ENCODE data around the gene TNRC6A.
"Not testable (repeated sequence)": the region's sequence is repeated elsewhere in the genome, so short reads cannot be mapped to it uniquely, and the experiment has no call there.

The TNRC6A gene

GRCh38 chr16:24855678-24856077, 126.2 kb downstream of the TNRC6A start:
- no peak overlapping the region for H3K4me3 ChIP-seq (ENCODE audit: low read length)
- no peak for TF ChIP-seq CTCF (conservative IDR thresholded peaks at IDR 0.05; ENCODE audit: low read length)

GRCh38 chr16:24856871-24857270, 127.4 kb downstream of the TNRC6A start:
- not testable (repeated sequence) for DNase-seq (ENCODE audit: low read depth); H3K4me3 ChIP-seq (ENCODE audit: low read length)

More at GRCh38 chr16:24855678-24856077, 126.2 kb downstream of the TNRC6A start:
- no peak for DNase-seq (ENCODE audit: low read depth)

GRCh38 chr16:24858219-24859041, 129.0 kb downstream of the TNRC6A start:
- H3K4me3 ChIP-seq (ENCODE audit: low read length) = no peak overlapping the region
- DNase-seq (ENCODE audit: low read depth) = peak; percentile 37
- TF ChIP-seq CTCF (conservative IDR thresholded peaks at IDR 0.05; ENCODE audit: low read length) = no peak

GRCh38 chr16:24861461-24861860, 132.0 kb downstream of the TNRC6A start:
- no peak for TF ChIP-seq CTCF (conservative IDR thresholded peaks at IDR 0.05; ENCODE audit: low read length)
- H3K4me3 ChIP-seq (ENCODE audit: low read length) = no peak overlapping the region

GRCh38 chr16:24863582-24864437, 134.4 kb downstream of the TNRC6A start:
- no peak for TF ChIP-seq CTCF (conservative IDR thresholded peaks at IDR 0.05; ENCODE audit: low read length)
- no peak overlapping the region for H3K4me3 ChIP-seq (ENCODE audit: low read length)
- no peak for DNase-seq (ENCODE audit: low read depth)

More at GRCh38 chr16:24861461-24861860, 132.0 kb downstream of the TNRC6A start:
- DNase-seq (ENCODE audit: low read depth) = no peak

- DNase-seq (ENCODE audit: low read depth) = no peak
- no peak for TF ChIP-seq CTCF (conservative IDR thresholded peaks at IDR 0.05; ENCODE audit: low read length)
- no peak overlapping the region for H3K4me3 ChIP-seq (ENCODE audit: low read length)
These were observed 139.6 kb downstream of the TNRC6A start for GRCh38 chr16:24869033-24869432.

GRCh38 chr16:24871891-24872290, 142.4 kb downstream of the TNRC6A start:
- H3K4me3 ChIP-seq (ENCODE audit: low read length) = no peak overlapping the region
- TF ChIP-seq CTCF (conservative IDR thresholded peaks at IDR 0.05; ENCODE audit: low read length) = no peak
- no peak for DNase-seq (ENCODE audit: low read depth)
